Activated CD8-positive, alpha-beta memory T cell treated with anti-CD3 and anti-CD28 coated beads, Interleukin-2, amount 50 U/mL, for 4 hours (primary cell): ENCODE results near the gene CTDSP1.

Experiments used
- DNase-seq: peaks from one replicate; pipeline ENCODE4 v3.0.0-alpha.2; 2020

Gene CTDSP1

GRCh38 chr2:218427741-218428140 lies 28.1 kb downstream of the CTDSP1 start:
- DNase-seq, result no peak

- DNase-seq, result no peak
Measured at GRCh38 chr2:218428846-218429558, 29.3 kb downstream of the CTDSP1 start.

- DNase-seq, result no peak
Measured at GRCh38 chr2:218429911-218430692, 30.4 kb downstream of the CTDSP1 start.

GRCh38 chr2:218430721-218431120 lies 31.1 kb downstream of the CTDSP1 start:
- no peak for DNase-seq

- no peak for DNase-seq
Measured at GRCh38 chr2:218431878-218432277, 32.2 kb downstream of the CTDSP1 start.

- DNase-seq, result no peak
Measured at GRCh38 chr2:218432676-218433365, 33.2 kb downstream of the CTDSP1 start.

- no peak for DNase-seq
Measured at GRCh38 chr2:218434456-218434855, 34.8 kb downstream of the CTDSP1 start.

- no peak for DNase-seq
Measured at GRCh38 chr2:218435003-218435982, 35.6 kb downstream of the CTDSP1 start.

- DNase-seq, result no peak
Measured at GRCh38 chr2:218436992-218437391, 37.3 kb downstream of the CTDSP1 start.

GRCh38 chr2:218437969-218438368 lies 38.3 kb downstream of the CTDSP1 start:
- DNase-seq, result no peak

GRCh38 chr2:218438596-218438995 lies 38.9 kb downstream of the CTDSP1 start:
- DNase-seq, result no peak

- no peak for DNase-seq
Measured at GRCh38 chr2:218444692-218445357, 45.2 kb downstream of the CTDSP1 start.

- DNase-seq, result no peak
Measured at GRCh38 chr2:218445602-218446001, 45.9 kb downstream of the CTDSP1 start.

- no peak for DNase-seq
Measured at GRCh38 chr2:218446547-218446946, 46.9 kb downstream of the CTDSP1 start.

- DNase-seq, result no peak
Measured at GRCh38 chr2:218447072-218447471, 47.4 kb downstream of the CTDSP1 start.

GRCh38 chr2:218448934-218449333 lies 49.3 kb downstream of the CTDSP1 start:
- DNase-seq, result no peak

GRCh38 chr2:218452079-218452478 lies 52.4 kb downstream of the CTDSP1 start:
- no peak for DNase-seq
